SIG-M5 treated with dmso at 0.1 percent for 504 hours (cell line): Measurements from ENCODE around the gene CALY.
"Not testable (repeated sequence)": the region's sequence is repeated elsewhere in the genome, so short reads cannot be mapped to it uniquely, and the experiment has no call there.

ENCODE experiments used
- DNase-seq: peaks from one replicate; lab custom pipeline; 2025; ENCODE audit not compliant: unreplicated experiment; lab: John Stamatoyannopoulos, UW

Gene CALY

GRCh38 chr10:133332936-133333699 lies 3.6 kb downstream of the CALY start:
- DNase-seq = no peak

- peak; percentile 72 for DNase-seq
Measured at GRCh38 chr10:133329491-133330202, 7.0 kb downstream of the CALY start.

GRCh38 chr10:133328358-133329343 lies 8.0 kb downstream of the CALY start:
- DNase-seq = no peak

GRCh38 chr10:133327651-133328357 lies 8.9 kb downstream of the CALY start:
- DNase-seq = no peak

- DNase-seq = no peak
Measured at GRCh38 chr10:133326745-133327650, 9.7 kb downstream of the CALY start.

- no peak for DNase-seq
Measured at GRCh38 chr10:133326223-133326551, 10.5 kb downstream of the CALY start.

GRCh38 chr10:133325440-133326222 lies 11.1 kb downstream of the CALY start:
- no peak for DNase-seq

GRCh38 chr10:133324857-133325260 lies 11.8 kb downstream of the CALY start:
- DNase-seq = no peak

GRCh38 chr10:133324198-133324792 lies 12.4 kb downstream of the CALY start:
- peak; percentile 15 for DNase-seq

- DNase-seq = not testable (repeated sequence)
Measured at GRCh38 chr10:133322064-133322709, 14.5 kb downstream of the CALY start.

GRCh38 chr10:133320852-133321422 lies 15.8 kb downstream of the CALY start:
- not testable (repeated sequence) for DNase-seq

GRCh38 chr10:133318494-133319127 lies 18.1 kb downstream of the CALY start:
- DNase-seq = no peak

- no peak for DNase-seq
Measured at GRCh38 chr10:133316732-133317131, 20.0 kb downstream of the CALY start.

- DNase-seq = no peak
Measured at GRCh38 chr10:133316266-133316665, 20.4 kb downstream of the CALY start.

- no peak for DNase-seq
Measured at GRCh38 chr10:133315847-133316246, 20.8 kb downstream of the CALY start.

- DNase-seq = no peak
Measured at GRCh38 chr10:133314911-133315310, 21.8 kb downstream of the CALY start.

- no peak for DNase-seq
Measured at GRCh38 chr10:133313192-133313591, 23.5 kb downstream of the CALY start.
